Hippocampal formation (tissue), 2 donors: ENCODE results near the gene TGFBR3.

Experiments used
- DNase-seq, 2 donors: peaks; one replicate each; lab custom pipeline; 2025; lab: John Stamatoyannopoulos, UW

TGFBR3 gene

DNA sequence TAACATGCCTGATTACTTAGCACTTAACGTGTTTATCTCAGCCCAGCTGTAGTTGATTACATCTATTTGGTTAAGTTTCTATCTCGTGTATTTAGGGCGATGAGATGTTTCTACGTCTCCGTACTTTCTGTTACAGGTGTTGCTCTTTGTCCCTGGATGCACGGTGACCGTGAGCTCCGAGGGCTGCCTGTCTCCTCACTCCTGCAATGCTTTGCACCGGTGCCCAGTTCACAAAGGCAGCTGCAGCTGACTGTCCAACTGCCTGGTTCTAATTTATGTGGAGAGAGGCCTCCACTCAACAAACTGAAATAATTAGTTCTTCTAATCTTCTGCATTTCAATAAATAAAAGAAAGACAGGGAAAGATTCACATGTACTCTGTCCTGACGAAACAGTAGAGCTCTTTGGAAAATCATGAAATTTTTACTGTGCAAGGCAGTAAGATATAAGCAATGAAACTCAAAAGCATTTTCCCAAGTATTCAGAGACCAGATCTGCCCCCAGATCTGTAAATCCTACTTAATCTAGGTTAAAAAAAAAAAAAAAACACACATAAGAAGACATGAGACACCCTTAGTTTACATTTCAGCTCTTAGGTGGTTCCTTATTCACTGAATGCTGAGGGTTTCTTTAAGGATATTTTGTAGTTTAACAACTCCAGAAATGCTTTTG lies 108.2 kb downstream of the TGFBR3 start:
- no peak for DNase-seq

DNA sequence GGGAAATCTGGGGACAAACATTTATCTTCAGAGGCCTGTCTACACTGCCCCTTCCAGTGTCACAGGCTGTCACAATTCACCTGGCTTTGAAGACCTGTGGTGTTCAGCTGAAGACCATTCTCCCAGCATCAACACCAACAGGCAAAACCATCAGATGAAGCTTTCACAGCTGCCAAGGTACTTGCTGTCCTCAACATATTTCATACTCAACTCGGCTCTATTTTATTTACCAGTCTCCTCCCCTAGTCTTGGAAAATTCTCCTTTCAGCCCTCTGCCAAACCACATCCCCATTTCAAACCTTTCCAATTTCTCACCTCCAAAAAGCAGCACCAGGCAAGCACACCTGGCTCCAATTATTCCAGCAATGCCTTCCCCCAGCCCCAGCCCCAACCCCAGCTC lies 108.8 kb downstream of the TGFBR3 start:
- DNase-seq = no peak

DNA sequence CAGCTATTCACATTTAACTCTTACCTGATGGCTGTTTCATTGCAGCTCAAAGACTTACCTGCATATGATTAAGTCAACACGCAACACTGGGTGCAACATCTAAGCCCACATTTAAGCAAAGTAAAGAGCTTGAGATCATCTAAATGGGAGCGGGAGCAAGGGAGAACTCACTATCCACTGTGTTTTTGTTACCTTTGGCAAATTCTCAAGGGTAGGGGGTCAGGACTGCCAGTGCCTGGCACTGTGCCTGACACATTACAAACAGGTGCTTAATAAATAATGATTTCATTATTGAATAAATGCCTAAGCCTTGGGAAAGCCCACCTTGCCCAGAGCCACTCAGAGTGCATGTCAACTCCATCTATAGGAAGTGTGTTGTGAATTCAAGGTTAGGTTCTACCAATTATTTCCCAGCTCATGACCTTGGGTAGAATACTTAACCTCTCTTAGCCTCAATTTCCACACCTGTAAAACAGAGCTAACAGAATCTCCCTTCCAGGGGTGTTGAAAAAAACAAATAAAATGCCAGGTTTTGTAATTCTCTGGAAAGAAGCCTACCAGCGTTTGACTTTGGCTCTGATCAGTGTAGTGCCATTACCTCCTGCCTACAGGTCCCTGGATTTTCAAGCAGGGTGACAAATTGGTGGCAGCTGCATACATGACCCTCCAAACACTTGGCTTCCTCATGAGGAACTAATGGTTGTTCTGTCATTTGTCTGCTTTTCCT lies 109.7 kb downstream of the TGFBR3 start:
- DNase-seq = no peak

DNA sequence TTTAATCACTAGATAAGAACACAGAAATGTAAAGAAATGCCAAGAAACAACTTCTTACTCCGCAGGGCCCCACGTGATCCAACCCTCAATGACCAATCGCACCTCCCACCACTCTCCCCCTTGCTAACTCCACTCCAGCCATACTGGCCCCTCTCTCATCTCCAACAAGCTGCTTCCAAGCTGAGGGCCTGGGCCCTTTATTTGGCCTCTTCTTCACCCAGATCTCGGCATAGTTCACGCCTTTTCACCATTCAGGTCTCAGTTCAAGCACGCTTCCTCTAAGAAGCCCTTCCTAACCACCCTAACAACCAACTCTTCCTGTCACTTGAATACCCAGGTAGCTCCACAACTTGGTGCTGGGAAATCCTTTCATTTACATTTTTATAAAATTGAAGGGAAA lies 110.7 kb downstream of the TGFBR3 start:
- no peak for DNase-seq

DNA sequence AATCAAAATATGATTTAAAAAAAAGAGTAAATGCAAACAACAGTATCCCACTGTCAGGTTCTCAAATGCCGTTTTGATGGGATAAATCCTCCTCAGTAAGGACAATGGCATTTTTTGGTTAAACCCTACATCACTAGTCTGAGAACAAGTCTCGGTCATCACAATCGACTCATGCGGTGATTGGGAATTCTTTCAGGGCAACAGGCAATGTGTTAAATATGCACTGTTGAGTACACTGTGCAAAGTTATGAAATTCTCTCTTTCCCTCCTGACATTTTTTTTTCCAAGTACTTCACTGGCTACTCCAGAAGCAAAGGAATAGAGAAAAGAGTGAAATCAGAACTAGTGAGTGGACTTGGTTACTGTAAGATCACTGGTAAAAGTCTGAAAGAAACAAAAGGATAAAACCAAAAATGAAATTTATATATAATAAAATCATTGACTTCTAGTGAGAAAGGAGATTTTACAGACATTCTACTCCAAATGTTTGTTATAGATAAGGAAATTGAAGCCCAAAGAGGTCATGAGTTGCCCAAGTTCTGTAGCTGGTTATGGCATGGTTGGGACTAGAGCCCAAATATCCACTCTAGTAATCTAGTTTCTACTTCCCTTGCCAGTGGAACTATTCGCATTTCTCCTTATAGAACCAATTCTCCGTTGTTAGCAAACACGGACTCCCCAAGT lies 111.3 kb downstream of the TGFBR3 start:
- DNase-seq = no peak

DNA sequence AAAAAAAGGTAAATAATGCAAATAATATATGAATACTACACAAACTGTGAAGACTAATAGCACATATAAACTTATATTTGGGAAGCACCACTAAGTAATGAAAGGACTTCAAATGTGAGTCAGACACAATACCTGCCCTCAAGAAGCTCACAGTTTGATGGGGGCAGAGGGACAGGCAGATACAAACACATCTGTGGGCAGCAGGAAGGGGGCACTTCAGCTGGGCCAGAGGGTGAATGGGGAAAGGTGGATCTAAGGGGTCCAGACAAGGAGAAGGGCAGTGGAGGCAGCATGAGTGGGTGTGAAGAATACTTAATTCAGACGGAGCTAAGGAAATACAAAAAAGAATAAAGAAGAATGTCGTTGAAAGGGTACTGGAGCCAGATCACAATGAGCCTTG lies 114.2 kb downstream of the TGFBR3 start:
- DNase-seq = no peak

DNA sequence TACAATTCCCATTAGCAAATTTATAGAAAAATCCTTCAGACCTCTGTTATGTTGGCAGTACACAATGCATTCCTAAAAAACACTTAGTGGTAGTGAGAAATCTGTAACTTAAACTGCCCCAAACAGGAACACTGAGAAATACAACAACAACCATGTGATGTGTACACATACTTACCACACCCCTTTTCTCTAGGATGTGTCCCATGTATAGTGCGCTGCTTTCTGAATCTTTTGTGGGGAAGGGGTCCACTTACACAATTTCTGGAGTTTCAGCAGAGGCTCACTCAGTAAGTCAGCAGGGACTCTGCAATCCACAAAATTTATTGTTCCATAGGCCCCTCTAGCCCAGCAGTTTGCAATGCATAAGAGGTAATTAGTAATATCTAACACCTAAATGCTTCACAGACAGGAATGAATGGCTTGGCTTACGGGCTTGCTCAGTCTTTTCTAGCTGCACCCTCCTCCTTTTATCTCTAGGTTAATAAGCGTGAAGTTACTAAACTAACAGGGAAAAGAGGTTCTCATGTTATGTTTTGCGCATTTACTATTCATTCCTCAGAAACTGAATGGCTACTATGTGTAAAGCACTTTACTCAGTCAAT lies 115.2 kb downstream of the TGFBR3 start:
- no peak for DNase-seq

DNA sequence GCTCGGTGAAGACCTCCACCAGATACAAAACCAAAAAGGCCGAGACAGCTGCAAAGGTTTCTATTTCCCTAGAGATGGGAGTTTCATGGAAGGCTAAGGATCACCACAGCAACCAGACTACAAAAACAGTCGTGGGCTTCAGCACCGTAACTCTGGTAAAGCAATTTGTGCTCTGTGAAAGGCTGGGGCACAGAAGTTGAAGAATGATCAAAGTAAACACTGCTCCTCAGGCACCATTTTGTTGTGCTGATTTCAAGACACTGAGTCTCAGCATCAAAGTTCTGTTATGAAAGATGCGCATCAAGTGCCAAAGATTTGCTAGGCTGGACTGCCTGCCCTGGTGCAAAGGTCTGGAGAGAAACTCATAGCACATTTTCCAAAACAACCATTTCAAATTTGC lies 116.2 kb downstream of the TGFBR3 start:
- DNase-seq = no peak

DNA sequence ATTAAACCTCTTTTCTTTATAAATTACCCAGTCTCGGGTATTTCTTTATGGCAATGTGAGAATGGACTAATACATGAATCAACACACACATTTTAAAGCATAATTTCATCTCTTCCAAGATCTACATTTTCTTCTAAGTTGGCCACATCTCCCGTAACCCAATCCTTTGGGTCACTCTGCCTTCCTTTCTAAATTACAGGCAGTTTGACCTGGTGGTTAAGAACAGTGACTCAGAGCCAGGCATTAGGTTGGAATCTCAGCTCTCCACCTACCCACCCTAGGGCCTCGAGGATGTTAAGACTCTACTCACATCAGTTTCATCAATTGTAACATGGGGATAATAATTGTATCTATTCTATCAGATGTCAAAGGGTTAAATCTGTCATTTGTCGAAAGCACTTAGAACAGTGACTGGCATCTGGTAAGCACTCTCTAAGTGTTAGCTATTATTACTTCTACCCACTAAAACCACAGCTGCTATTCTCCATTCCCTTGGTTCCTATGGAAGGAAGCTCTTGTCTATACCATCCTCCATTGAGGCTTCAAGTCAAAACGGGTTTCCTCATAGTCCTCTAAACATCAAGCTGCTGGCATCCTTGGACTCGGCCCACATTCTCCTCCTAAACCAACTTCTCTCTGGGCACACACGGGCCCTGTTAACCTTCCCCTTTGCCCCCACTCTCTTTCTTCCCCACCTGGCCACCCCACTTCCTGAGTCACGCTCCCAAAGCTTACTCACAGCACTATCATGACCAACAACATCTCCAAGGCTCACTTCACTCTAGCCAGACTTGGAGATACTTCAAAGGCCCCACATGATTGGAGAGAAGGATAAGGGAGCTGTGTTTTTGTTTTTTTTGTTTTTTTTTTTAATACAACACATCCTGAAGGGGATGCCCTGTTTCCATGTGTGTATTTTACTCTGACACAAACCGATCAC lies 116.9 kb downstream of the TGFBR3 start:
- no peak for DNase-seq

DNA sequence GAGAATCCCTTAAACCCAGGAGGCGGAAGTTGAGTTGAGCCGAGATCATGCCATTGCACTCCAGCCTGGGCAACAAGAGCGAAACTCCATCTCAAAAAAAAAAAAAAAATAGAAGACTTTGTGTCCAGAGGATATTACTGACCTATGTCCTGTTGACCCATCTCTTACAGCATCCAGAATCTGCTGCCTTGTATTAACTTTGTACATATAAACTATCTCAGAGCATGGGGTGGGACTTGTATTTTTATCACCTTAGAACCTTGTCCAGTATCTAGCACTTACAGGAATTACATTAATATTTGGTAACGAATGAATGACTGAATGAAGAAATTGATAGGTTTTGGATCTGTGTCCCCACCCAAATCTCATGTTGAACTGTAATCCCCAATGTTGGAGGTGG lies 117.8 kb downstream of the TGFBR3 start:
- DNase-seq = no peak

DNA sequence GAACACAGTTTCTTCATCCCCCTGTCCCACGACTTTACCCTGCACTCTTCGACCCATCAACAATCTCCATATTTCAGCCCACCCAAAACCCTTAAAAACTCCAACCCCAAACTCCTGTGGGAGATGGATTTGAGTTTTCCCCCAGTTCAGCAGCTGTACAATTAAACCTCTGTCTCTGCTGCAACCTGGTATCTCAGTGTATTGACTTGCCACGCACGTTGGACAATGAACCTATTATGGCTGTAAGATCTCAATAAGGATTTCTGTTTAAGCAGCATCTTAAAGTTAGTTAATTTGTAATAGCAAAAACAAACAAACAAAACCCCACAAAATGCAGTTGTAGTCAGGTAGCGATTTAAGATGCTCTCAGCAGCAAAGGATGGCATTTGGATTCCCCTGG lies 119.1 kb downstream of the TGFBR3 start:
- DNase-seq = no peak

DNA sequence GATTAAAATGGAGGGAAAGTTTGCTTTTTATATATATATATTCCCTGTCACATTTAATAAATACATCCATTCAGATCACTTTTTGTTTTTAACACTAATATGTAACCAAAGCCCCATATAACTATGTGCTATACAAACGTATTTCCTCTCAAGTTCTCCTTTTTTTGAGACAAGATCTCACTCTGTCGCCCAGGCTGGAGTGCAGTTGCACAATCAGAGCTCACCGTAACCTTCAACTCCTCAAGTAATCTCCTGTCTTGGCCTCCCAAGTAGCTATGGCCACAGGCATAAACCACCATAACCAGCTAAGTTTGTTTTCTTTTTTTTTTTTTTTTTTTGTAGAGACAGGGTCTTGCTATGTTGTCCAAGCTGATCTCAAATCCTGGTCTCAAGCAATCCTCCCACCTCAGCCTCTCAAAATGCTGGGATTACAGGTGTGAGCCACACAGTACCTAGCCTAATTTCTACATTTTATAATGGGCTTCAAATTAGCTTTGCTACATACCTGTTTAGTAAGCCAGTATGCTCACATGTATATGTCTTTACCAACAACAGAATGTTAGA lies 120.0 kb downstream of the TGFBR3 start:
- no peak for DNase-seq

DNA sequence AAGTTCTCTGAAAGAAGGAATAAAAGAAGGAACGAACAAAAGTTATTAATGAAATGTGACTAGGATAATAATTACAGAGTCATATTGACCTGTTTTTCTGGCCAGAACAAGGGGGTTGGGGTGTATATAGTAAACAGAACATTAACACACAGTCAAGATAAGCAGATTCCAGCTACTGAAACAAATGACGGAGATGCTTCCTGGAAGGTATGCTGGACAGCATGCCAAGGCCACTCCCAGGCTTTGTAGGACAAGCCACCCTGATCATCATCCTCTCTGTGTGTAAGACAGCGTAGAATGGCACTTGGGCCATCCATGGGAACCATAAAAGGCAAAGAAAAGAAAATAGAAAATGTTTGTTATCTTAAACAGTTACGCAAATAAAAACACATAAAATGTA lies 120.7 kb downstream of the TGFBR3 start:
- DNase-seq = no peak

DNA sequence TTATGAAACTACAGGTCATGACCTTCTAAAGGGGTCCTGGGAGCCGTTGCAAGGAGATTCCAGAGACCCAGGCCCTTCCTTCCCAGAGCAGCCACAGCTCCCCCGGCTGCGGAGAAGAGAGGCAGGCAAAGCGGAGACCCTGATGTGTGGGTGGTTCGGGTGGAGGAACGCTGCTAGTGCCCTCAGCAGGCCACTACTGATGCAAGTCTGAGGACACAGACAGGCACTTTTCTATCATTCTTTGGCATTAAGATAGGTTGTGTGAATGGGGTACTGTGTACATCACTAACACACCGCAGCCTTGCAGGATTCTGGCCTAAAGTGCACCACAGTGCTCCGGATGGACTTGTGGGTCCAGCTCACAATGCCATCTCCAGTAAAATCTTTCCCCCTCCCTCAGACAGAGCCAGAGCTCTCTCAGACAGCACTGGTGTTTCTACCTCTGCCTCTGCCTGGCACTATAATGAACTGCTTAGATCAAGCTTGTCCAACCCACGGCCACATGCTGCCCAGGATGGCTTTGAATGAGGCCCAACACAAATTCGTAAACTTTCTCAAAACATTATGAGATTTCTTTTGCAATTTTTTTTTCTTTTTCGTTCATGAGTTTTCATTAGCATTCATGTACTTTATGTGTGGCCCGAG lies 121.4 kb downstream of the TGFBR3 start:
- DNase-seq = no peak

DNA sequence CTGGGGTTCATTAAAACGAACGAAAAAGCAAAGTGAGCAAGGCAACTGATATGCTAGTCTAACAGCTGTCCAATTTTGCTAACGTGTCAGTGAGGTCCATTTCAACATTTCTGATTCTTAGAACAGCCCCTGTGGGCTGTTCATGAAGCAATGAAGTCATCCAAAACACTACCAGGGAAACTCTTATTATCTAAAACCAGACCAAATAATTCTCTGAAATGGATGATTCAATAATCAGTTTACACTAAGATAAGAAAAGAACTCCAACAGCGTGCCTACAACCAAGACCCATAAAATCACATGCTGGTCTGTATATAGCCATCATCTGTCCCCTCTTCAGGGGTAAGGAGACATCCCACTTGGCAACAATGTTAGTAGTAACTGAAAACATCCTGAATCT lies 122.7 kb downstream of the TGFBR3 start:
- DNase-seq = no peak

DNA sequence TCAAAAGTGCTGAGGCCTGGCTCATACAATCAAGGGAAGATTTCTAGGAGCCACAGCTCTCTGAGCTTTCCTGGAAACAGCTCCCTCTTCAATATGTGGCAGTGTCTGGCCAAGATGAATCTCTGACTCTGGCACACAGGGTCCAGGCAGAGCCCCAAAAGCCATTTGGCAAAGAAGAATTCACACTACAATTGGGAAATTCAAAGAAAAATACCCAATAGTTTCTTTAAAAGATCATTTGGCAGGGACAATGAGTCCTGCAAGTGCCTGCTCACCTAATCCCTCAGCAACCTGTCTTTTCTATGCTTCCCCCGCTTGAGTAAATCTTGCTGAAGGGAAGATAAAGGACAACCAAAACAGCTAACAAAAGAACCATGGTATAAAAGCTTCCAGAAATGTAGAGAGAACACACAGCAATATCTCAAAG lies 124.6 kb downstream of the TGFBR3 start:
- peak in 1 of 2 donors; percentile 9 for DNase-seq

DNA sequence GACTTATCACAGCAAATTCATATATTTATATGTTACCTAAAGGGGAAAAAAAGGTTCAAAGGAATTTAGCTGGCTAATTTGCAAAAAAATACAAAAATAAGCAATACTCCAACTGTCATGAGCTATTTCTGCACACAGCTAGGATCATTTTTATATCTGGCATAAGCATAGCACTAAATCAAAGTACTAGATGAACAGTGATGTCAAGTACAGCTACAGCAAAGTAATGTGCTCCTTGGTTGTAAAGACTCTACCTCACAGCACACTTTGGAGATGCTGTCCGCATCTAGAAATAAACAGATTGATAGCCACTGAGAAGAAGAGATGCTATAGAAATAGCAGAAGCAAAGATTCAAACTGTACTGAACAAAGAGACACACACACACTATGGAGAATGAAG lies 125.4 kb downstream of the TGFBR3 start:
- no peak for DNase-seq

DNA sequence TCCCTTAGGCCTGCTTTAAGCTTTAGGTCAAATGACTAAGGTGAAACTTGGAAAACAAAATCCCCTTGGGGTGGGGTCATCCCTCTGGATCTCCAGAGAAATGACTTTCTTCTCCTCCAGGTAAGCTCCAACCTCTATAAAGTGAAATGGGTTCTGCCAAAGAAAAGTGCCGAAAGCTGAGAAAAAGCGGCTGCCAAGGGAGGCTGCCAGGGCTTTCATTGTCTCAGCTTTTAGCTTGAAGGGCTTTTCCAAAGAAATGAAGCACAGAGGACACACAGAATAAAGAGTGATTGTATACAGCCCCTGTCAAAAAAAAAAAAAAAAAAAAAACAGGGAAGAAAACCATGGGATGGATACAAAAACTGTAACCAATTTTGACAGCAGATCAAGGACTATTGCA lies 126.9 kb downstream of the TGFBR3 start:
- no peak for DNase-seq

DNA sequence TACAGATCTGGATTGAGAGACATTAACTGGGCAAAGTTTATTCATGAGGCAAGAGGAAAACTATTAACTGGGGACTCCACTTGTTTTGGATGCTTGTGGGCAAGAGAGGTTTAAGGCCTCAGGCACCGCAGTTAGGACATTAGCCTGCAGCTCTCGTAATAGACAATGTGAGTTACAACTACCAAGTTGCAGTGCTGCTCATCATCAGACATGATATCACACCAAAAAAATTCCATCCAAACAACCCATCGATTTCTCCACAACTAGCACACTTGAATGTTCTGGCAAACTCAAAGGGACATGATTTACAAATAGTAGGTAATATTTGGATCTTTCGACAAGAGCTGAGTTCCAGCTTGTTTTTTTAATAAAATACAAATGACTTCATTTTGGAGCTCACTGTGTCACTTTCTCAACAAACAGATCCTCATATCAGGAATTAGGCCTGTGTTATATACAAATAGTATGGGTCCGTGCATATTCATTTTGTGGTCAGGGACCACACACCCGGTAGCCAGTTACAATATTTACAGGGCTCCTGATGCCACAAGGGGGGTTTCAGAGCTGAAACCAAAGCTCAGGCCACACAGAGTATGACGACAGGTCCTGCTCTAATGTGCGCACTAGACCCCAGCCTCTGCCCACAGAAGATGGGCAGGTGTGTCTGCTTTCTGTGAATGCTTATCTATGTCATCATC lies 128.0 kb downstream of the TGFBR3 start:
- DNase-seq = no peak

DNA sequence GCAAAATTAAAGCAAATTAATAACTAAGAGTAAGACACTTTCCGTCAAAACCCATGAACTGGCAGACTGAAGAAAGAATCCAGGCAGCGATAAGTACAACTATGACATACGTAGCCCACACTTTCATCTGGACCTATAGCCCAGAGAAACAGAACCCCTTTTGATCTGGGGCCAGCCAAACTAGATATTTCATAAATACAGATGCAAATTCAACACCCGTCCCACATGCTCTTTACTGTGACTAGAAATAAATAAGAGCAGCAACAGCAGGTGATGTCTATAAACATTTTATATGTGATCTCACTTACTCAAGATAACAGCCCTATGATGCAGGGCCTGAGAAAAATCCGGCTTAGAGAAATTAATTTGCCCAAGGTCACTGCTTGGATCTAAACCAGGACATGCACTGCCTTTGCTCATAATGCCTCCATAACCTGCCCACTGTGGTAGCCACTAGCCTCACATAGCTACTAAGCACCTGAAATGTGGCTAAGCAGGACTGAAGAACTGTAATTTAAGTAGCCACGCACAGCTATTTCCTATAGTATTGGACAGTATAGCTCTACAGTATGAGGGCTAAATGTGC lies 130.2 kb downstream of the TGFBR3 start:
- no peak for DNase-seq
